DMS114 treated with DMSO at 0.1 percent for 48 hours (cell line): Measurements from ENCODE around the gene TTYH1.

Experiments used
- DNase-seq: peaks from one replicate; lab custom pipeline; 2025; ENCODE audit not compliant: unreplicated experiment; lab: John Stamatoyannopoulos, UW

TTYH1 gene

DNA sequence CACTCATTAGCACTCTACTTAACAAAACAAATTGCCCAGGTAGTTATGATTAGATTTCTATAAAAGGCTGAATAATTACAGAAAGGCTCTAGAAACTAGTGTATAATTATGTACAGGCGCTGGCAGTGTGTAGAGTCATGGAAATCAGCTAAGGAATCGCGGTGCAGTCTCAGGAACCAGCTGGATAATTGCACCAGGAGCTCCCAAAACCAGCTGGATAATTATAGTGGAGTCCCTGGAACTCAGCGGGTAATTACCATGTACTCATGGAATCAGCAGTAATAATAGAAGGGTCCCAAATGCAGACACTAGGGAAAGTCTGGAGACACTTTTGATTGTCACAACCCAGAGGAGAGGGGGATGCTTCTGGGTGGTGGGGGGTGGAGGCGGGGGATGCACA is 23.2 kb upstream of the TTYH1 start:
- no peak for DNase-seq

DNA sequence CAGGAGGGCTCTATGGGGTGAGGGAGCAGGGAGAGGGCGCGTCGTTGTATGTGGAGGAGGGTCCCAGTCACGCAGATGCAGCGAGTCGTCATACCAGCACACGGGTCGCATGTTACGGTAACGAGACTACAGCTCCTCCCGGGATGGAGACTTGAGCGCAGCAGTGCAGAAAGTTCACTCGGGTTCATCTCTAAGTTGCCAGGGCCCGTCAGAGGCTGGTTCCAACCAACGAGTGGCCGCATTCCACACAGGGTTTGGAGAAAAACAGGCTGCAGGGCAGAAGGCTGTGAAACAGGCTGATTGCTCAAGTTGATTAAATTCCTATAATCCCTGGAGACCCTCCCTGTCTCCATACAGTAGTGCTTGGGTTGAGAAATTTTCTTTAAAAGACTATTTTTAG is 21.9 kb upstream of the TTYH1 start:
- DNase-seq: no peak

DNA sequence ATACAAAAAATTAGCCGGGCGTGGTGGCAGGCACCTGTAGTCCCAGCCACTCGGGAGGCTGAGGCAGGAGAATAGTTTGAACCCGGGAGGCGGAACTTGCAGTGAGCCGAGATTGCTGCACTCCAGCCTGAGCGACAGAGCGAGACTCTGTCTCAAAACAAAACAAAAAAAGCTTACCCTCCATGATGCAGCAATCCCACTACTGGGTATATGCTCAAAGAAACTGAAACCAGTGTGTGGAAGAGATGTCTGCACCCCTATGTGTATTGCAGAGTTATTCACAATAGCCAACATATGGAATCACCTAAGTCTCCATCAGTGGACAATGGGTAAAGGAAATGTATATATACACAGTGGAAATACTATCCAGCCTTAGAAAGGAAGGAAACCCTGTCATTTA is 19.6 kb upstream of the TTYH1 start:
- DNase-seq: no peak

DNA sequence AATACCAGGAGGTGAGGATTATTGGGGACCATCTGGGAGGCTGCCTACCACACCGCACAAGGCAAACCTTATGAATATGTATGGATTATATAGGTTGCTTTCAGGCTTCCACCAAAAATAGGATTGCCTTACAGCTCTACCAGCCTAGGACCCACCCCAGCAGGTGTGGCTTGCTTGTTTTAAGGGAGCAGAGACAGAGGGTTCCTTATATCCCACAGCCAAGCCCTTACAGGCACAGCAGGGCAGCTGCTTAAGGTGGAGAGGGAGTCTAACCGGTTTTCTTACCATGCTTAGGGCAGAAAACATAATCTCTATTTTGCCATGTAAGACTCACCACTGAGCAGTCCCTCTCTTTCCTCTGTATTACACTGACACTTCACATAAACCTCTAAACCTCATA is 16.1 kb upstream of the TTYH1 start:
- DNase-seq: no peak

DNA sequence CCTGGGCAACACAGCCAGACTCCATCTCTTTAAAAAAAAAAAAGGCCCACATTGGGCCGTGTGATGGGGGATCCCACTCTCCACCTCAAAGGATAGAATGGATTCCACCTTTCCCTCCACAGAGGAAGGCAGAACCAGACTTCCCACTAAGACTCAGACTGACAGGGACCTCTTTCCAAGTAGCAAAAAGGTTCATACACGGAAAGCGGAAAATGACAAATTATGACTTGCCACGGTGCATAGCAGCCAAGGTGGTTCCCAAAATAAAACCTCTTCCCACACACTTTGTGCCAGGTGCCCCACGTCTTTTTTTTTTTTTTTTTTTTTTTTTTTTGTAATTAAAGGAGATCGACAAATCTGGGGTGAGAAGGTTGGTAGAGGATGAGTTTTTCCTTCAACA is 14.4 kb upstream of the TTYH1 start:
- no peak for DNase-seq

DNA sequence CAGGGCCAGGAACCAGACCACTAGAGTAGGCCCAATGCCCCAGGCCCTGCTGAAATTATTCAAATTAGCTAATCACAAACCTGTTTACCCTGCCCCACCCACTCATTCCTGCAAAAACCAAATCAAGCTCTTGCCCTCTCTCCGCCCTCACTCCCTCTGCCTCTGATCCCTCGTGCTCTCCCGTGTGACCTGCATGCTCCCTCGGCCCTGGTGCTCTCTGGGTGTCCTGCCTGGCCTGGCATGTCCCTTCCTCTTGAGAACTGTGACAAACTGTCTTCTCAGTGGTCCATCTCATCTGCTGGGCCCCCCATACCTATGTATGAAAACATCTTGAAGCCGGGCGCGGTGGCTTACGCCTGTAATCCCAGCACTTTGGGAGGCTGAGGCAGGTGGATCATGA is 12.2 kb upstream of the TTYH1 start:
- DNase-seq: no peak

DNA sequence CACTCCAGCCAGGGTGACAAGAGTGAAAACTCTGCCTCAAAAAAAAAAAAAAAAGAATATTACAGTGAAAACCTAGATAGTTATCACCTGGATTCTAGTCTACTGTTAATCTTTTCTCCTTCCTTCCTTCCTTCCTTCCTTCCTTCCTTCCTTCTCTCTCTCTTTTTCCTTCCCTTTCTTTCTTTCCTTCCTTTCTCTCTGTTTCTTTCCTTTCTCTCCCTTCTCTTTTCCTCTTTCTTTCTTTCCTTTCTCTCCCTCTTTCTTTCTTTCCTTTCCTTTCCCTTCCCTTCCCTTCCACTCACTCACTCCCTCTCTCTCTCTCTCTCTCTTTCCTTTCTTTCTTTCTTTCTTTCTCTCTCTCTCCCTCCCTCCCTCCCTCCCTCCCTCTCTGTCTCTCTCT is 9.6 kb upstream of the TTYH1 start:
- no peak for DNase-seq

DNA sequence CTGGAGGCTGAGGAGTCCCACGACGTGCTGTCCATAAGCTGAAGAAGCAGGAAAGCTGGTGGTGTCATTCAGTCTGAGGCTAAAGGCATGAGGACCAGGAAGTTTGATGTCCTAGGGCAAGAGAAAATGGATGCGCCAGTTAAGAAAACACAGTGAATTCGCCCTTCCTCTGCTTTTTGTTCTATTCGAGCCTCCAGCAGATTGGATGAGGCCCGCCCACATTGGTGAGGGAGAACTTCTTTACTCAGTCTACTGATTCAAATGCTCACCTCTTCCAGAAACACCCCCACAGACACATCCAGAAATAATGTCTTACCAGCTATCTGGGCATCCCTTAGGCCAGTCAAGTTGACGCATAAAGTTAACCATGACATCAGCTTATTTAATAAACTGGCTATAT is 7.5 kb upstream of the TTYH1 start:
- DNase-seq: no peak

DNA sequence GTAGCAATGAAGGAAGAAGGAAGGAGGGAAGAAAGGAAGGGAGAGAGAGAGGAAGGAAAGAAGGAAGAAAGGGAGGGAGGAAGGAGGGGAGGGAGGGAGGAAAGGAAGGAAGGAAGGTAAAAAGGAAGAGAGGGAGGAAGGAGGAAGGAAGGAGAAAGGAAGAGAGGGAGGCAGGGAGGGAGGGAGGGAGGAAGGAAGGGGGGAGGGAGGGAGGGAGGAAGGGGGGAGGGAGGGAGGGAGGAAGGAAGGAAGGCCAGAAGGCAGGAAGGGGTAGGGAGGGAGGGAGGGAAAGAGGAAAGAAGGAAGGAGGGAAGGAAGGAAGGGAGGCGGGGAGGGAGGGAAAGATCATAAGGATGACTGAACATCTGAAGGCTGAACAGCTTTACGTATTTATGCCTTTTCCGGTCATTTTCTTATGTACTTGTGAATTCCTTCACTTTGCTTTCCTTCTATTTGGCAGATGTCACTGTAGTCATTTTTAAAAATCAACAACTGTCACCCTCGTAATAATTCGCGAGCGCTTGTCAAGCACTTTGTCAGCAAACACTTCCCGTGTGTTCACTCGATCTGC is 6.7 kb upstream of the TTYH1 start:
- no peak for DNase-seq

DNA sequence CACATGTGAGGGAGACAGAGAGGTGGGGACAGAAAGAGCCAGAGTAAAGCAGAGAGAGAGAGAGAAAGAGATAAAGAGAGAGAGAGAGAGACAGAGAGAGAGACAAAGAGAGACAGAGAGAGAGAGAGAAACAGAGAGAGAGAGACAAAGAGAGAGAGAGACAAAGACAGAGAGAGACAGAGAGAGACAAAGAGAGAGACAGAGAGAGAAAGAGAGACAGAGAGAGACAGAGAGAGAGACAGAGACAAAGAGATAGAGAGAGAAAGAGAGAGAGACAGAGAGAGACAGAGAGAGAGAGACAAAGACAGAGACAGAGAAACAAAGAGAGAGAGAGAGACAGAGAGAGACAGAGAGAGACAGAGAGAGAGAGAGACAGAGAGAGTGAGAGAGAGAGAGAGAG is 4.2 kb upstream of the TTYH1 start:
- DNase-seq: no peak

DNA sequence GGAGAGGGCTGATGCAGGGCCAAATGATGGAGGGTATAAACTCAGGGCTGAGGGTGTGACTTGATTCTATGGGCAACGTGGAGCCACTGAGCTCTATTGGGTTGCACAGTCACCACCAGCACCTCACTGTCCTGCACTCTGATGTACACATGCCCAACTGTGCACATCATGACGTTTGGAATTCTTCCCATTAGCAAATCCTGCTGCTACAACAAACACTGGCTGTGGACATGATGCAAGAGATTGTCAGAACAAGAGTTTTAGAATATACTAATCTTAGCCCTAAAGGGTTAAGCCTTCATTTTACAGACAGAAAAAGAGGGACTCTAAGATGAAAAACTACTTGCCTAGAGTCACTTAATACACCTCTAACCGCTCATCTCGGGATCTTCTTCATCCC is 2.4 kb upstream of the TTYH1 start:
- no peak for DNase-seq

DNA sequence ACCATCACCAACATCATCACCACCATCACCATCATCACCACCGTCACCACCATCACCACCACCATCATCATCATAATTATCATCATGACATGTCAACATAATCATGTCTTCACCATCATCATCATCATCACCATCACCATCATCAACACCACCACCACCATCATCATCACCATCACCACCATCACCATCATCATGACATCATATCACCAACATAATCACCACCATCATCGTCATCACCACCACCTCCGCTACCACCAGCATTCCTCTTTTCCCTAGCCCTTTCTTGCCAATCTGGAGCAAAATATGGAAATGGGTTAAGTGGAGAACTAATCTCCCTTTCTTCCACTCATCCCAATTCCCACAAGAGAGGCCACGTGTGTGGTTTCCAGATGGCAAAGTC is 1.1 kb upstream of the TTYH1 start:
- no peak for DNase-seq

DNA sequence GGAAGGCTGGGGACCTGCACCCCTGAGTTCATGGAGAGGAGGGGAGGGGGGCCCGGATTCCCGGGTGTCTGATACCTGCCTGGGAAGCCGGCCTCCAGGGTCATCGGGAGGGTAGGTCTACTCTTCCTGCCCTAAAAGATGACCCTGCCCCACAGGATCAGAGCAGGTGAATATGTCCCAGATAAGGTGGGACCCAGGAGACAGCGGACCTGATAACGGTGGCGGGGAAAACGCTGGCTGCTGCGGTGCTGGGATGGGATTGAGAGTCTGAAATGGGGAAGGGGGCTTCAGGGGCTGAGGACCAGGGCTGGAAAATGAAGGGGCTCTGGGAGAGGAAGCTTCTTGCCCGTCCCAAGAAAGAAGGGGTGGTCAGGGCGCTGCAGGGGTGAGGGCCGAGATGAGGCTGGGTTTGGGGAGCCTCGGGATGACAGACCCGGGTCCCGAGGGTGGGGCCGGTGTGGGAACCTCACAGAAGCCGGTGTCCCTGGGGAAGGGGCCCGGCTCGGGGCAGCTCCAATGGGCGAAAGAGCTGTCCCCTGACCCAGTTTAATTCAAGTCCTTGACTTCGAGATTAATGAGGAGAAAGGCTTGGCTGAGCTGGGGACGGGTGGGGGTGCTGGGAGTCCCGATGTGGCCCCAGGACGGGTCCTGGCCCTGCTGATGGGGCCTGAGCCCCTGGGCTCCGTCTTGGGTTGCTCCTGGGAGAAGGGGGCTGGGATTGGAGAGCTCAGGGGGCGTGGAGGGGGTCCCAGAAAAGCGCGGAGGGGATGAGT is 823 bp downstream of the TTYH1 start:
- no peak for DNase-seq

DNA sequence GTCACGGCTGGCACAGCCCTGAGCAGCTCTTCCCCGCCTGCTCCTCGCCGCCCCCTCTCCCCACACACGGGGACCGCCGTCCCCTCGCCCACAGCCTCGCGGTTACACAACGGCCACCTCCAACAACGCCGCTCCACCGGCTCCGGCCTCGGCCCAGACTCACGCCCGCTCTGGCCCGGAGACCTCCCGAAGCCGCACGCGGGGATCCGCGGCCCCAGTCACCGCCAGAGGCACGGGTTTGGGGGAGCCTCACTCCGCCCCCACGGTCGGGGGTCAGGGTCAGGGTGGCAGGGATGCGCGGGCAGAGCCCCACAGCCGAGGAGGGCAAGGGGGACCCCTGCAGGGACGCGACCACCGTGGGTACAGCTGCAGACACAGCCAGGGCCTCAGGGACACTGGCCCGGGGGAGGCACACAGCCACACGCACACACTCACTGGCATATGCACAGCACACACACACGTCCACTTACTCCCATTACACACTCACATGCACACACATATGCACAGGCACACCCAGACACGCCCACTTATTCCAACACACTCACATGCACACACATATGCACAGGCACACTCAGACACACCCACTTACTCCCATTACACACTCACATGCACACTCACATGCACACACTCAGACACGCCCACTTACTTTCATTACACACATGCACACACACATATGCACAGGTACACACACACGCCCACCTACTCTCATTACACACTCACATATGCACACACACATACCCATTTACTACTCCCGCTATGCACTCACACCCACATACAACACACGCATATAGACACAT is 1.6 kb downstream of the TTYH1 start:
- no peak for DNase-seq

DNA sequence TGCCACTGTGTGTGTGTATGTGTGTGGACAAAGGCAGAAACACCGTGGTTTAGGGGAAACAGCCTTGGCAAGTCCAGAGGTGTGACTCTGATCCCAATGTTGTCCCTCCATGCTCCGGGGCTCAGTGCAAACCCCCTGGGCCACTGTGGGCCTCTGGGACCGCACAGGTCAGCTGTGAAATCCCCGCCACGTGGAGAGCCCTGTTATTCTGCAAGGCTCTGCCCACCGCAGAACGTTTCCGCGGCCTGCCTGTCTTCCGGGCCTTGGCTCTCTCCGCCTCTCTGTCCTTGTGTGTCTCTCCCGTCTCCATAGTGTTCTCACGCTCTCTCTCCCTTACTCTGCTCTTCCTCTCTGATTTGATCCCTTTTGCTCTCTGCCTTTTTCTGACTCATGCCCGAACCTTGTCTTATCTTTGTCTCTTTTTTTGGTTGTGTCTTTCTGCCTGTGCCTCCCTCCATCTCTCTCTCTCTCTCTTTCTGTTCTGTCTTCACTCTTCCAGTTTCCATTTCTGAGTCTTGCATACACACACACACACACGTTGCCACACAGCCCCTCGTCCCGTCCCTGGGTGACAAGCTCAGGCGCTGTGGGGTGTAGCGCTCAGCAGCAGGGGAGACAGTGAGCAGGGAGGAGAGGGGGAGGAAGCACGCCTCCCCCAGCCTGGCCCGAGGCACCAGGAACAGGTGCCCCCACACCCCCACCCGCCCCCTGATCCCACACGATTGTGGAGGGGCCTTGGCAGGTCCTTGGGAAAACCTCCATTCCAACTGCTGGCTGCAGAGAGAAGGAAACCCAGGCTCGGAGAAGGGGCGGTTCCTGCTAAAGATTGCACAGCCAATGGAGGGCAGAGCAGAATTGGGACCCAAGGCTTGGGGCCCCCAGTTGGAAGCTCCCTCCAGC is 3.0 kb downstream of the TTYH1 start:
- no peak for DNase-seq

DNA sequence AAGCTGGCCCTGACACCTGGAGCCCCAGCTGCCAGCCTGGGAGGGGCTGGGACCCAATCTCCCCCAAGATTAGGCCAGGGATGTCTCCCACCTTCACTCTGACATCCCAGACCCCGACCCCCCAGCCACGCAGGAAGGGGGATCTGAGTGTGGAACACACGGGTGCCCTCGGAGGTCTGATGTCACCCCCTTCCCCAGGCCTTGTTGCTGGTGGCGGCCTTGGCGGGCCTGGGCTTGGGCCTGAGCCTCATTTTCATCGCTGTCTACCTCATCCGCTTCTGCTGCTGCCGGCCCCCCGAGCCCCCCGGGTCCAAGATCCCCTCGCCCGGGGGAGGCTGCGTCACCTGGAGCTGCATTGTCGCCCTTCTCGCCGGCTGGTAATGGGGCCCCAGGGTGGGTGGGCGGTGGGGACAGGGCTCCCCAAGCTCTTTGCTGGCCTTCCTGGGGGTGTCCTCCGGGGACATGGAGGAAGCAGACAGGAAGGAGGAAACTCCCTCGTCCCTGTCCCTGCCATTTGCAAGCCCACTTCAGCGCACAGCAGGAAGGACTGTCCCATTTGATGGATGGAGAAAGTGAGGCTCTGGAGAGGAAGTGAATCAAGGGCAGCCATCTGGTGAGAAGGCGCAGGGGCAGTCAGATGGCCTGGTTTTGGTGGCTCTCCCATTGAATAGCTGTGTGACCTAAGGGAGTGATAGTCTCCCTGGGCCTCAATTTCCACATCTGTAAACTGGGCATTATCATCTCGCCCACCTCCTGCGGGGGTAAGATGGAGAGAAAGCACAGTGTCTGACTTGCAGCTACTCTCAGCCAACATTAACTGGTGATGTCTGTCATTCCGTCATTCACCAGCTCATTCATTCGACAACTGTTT is 3.9 kb downstream of the TTYH1 start:
- no peak for DNase-seq

DNA sequence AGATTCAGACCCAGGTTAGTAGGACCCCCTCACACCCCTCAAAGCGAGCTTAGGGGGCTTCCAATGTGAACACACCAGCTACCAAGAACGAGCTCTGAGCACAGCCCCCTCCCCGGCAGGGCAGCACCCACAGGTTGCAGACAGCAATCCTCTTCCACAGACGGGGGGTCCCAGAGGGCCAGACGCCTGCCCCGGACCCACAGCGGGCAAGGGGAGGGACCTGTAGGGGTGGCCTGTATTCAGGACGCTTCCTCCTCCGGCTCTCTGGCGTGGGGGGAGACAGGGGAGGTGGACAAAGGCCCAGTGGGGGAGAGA is 4.8 kb downstream of the TTYH1 start:
- DNase-seq: no peak

DNA sequence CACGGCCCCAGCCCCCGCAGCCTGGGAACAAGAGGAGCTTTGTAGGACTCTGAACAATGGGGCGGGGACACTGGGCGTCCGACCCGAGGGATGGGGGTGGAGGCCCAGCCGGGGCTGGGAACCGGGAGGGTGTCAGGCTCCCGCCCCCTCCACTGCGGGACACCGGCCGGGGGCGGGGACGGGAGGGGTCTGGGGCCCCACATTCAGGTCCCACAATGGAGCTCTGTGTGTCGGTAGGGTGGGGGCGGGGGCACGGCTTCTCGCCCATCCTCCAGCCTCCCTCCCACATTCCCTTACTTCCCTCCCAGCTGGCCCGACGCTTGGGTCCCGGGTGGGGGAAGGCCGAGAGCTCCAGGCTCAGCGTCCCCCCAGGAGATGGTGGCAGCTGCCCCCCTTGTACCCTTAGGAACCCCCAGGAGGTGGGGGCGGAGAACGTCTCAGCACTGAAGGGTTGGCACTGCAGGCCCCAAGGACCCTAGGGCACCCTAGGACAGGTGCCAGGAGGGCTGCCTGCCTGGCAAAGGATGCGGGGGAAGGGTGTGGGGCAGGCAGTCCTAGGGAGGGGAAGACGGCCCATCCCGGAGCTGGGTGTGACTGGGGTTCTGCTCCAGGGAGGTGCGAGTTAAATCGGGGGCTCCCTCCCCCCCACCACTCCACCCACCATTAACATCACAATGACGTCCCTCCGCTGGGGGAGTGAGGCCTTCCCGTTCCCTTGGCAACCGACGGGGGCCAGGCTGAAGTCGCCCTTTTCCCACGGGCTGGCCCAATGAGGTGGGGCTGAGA is 5.3 kb downstream of the TTYH1 start:
- DNase-seq: no peak

DNA sequence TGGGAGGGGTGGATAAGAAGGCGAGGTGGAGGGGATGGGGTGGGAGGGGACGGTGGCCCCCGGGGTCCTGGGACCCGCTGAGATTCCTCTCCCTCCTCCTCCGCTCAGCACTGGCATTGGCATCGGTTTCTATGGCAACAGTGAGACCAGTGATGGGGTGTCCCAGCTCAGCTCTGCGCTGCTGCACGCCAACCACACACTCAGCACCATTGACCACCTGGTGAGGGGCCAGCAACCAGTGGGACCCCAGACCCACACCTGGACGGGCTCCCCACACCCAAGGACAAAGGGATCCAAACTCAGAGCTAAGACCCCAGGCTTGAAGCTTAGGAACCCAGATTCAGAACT is 5.9 kb downstream of the TTYH1 start:
- DNase-seq: no peak

DNA sequence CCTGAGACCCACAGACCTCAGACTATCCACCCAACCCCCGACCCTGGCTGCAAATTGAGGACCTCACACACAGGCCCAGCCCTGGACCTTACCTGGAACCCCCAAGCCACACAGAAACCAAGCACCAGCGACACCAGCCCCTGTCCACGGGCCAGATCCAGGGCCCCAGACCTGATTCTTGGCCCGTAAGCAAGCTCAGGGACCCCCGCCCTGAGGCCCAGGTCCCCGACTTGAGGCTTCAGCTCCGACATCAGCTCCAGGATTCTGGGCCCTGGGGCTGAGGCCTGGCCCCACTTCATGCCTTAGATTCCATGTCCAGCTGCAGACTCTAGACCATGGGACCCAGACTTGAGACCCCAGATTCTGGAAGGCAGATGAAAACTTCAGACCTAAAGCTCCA is 6.3 kb downstream of the TTYH1 start:
- DNase-seq: no peak
